ENCODE measurements around the gene ZNF485.
A peak's percentile ranks its signal among the peaks of the same experiment; 100 is the strongest.
"Not testable (repeated sequence)": the region's sequence is repeated elsewhere in the genome, so short reads cannot be mapped to it uniquely, and the experiment has no call there.

The ZNF485 gene

DNA sequence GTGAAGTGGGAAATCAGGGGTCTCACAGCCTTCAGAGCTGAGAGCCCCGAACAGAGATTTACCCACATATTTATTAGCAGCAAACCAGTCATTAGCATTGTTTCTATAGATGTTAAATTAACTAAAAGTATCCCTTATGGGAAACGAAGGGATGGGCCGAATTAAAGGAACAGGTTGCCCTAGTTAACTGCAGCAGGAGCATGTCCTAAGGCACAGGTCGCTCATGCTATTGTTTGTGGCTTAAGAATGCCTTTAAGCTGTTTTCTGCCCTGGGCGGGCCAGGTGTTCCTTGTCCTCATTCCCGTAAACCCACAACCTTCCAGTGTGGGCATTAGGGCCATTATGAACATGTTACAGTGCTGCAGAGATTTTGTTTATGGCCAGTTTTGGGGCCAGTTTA, 4.7 kb upstream of the ZNF485 start:
- not testable (repeated sequence) for H3K27me3 ChIP-seq (ENCODE audit: control insufficient read depth in 5 of 5, insufficient read depth in 4 of 5, low read length in 5 of 5); H3K4me3 ChIP-seq (ENCODE audit: low read depth in 1 of 5, low read length in 5 of 5); H3K9ac ChIP-seq (ENCODE audit: low read length in 5 of 5); H3K27ac ChIP-seq (ENCODE audit: low read depth, low read length); H3K36me3 ChIP-seq (ENCODE audit: control insufficient read depth in 5 of 5, insufficient read depth in 5 of 5, low read length in 5 of 5); H3K4me1 ChIP-seq (ENCODE audit: control insufficient read depth in 5 of 5, insufficient read depth in 5 of 5, low read length in 5 of 5); H3K9me3 ChIP-seq (ENCODE audit: control insufficient read depth in 5 of 5, low read length in 5 of 5)

- H3K27me3 ChIP-seq (ENCODE audit: control insufficient read depth in 5 of 5, insufficient read depth in 4 of 5, low read length in 5 of 5), result no peaks in the 10 kb centered on the region
- H3K27ac ChIP-seq (ENCODE audit: low read depth, low read length), result no peak overlapping the region
- peaks cover 0 to 19% (median 3%) of the 10 kb centered on the region in 5 donors for H3K36me3 ChIP-seq (ENCODE audit: control insufficient read depth in 5 of 5, insufficient read depth in 5 of 5, low read length in 5 of 5)
- H3K9ac ChIP-seq (ENCODE audit: low read length in 5 of 5), result peak overlapping the region in 2 of 5 donors; percentile 81 to 83
- H3K9me3 ChIP-seq (ENCODE audit: control insufficient read depth in 5 of 5, low read length in 5 of 5), result no peaks in the 10 kb centered on the region
- peak overlapping the region; percentile 63 to 91 (median 81) for H3K4me3 ChIP-seq (ENCODE audit: low read depth in 1 of 5, low read length in 5 of 5)
- H3K4me1 ChIP-seq (ENCODE audit: control insufficient read depth in 5 of 5, insufficient read depth in 5 of 5, low read length in 5 of 5), result peaks cover 3 to 13% (median 12%) of the 10 kb centered on the region in 5 donors
Measured at GRCh38 chr10:43605850-43606322, 352 bp upstream of the ZNF485 start.

GRCh38 chr10:43607199-43607573, 948 bp downstream of the ZNF485 start:
- H3K4me1 ChIP-seq (ENCODE audit: control insufficient read depth in 5 of 5, insufficient read depth in 5 of 5, low read length in 5 of 5), result peaks cover 3 to 13% (median 12%) of the 10 kb centered on the region in 5 donors
- H3K27me3 ChIP-seq (ENCODE audit: control insufficient read depth in 5 of 5, insufficient read depth in 4 of 5, low read length in 5 of 5), result no peaks in the 10 kb centered on the region
- peak overlapping the region in 4 of 5 donors; percentile 53 to 88 (median 82) for H3K9ac ChIP-seq (ENCODE audit: low read length in 5 of 5)
- no peak overlapping the region for H3K27ac ChIP-seq (ENCODE audit: low read depth, low read length)
- H3K4me3 ChIP-seq (ENCODE audit: low read depth in 1 of 5, low read length in 5 of 5), result peak overlapping the region; percentile 79 to 91 (median 81)
- peaks cover 0 to 20% (median 5%) of the 10 kb centered on the region in 5 donors for H3K36me3 ChIP-seq (ENCODE audit: control insufficient read depth in 5 of 5, insufficient read depth in 5 of 5, low read length in 5 of 5)
- no peaks in the 10 kb centered on the region for H3K9me3 ChIP-seq (ENCODE audit: control insufficient read depth in 5 of 5, low read length in 5 of 5)

DNA sequence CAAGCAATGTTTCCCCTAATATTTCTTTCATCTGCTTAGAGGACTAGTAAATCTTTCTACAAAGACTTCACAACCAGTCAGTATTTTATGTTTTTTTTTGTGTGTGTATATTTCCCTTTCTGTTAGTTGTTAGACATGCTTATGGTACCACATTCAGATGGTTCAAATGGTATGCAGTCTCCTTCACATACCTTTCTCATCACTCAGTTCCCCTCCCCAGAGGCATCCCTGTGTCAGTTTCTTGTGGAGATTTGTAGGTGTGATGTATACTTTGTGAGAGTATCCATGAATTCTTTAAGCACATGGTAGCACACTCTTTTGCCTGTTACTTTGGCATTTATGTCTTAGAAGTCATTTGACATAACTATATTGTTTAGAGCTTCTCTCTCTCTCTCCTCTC, 4.4 kb downstream of the ZNF485 start:
- Histone ChIP-seq H3K4me3 (ENCODE audit: low read depth in 1 of 5, low read length in 5 of 5) (no peak overlapping the region), H3K9me3 (ENCODE audit: control insufficient read depth in 5 of 5, low read length in 5 of 5) (no peaks in the 10 kb centered on the region), H3K4me1 (ENCODE audit: control insufficient read depth in 5 of 5, insufficient read depth in 5 of 5, low read length in 5 of 5) (peaks cover 3 to 13% (median 12%) of the 10 kb centered on the region in 5 donors), H3K36me3 (ENCODE audit: control insufficient read depth in 5 of 5, insufficient read depth in 5 of 5, low read length in 5 of 5) (peaks cover 0 to 26% (median 5%) of the 10 kb centered on the region in 5 donors), H3K27me3 (ENCODE audit: control insufficient read depth in 5 of 5, insufficient read depth in 4 of 5, low read length in 5 of 5) (no peaks in the 10 kb centered on the region), H3K27ac (ENCODE audit: low read depth, low read length) (no peak overlapping the region), H3K9ac (ENCODE audit: low read length in 5 of 5) (no peak overlapping the region)

GRCh38 chr10:43616697-43617370, 10.6 kb downstream of the ZNF485 start:
- Histone ChIP-seq H3K27me3 (ENCODE audit: control insufficient read depth in 5 of 5, insufficient read depth in 4 of 5, low read length in 5 of 5) (no peaks in the 10 kb centered on the region), H3K4me1 (ENCODE audit: control insufficient read depth in 5 of 5, insufficient read depth in 5 of 5, low read length in 5 of 5) (peaks cover 0 to 3% (median 0%) of the 10 kb centered on the region in 5 donors), H3K4me3 (ENCODE audit: low read depth in 1 of 5, low read length in 5 of 5) (no peak overlapping the region), H3K27ac (ENCODE audit: low read depth, low read length) (no peak overlapping the region), H3K9ac (ENCODE audit: low read length in 5 of 5) (no peak overlapping the region), H3K36me3 (ENCODE audit: control insufficient read depth in 5 of 5, insufficient read depth in 5 of 5, low read length in 5 of 5) (peaks cover 6 to 17% (median 13%) of the 10 kb centered on the region in 5 donors), H3K9me3 (ENCODE audit: control insufficient read depth in 5 of 5, low read length in 5 of 5) (peaks cover 5 to 19% (median 15%) of the 10 kb centered on the region in 5 donors)

- peaks cover 0 to 3% (median 0%) of the 10 kb centered on the region in 5 donors for H3K4me1 ChIP-seq (ENCODE audit: control insufficient read depth in 5 of 5, insufficient read depth in 5 of 5, low read length in 5 of 5)
- peaks cover 6 to 16% (median 9%) of the 10 kb centered on the region in 5 donors for H3K36me3 ChIP-seq (ENCODE audit: control insufficient read depth in 5 of 5, insufficient read depth in 5 of 5, low read length in 5 of 5)
- H3K27ac ChIP-seq (ENCODE audit: low read depth, low read length), result no peak overlapping the region
- no peak overlapping the region for H3K9ac ChIP-seq (ENCODE audit: low read length in 5 of 5)
- H3K4me3 ChIP-seq (ENCODE audit: low read depth in 1 of 5, low read length in 5 of 5), result no peak overlapping the region
- H3K27me3 ChIP-seq (ENCODE audit: control insufficient read depth in 5 of 5, insufficient read depth in 4 of 5, low read length in 5 of 5), result no peaks in the 10 kb centered on the region
- H3K9me3 ChIP-seq (ENCODE audit: control insufficient read depth in 5 of 5, low read length in 5 of 5), result peaks cover 5 to 19% (median 15%) of the 10 kb centered on the region in 5 donors
Measured at GRCh38 chr10:43619368-43619767, 13.1 kb downstream of the ZNF485 start.

DNA sequence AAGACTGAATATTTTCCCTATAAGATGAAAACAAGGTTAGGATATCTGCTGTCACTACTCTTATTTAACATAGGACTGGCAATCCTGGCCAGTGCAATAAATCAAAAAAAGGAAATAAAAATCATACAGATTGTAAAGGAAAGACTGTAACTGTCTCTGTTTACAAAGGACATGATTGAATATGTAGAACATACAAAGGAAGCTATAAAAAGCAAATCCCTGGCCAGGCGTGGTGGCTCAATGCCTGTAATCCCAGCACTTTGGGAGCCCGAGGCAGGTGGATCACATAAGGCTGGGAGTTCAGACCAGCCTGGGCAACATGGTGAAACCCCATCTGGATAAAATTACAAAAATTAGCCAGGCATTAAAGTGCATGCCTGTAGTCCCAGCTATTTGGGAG, 15.8 kb downstream of the ZNF485 start:
- Histone ChIP-seq H3K36me3 (ENCODE audit: control insufficient read depth in 5 of 5, insufficient read depth in 5 of 5, low read length in 5 of 5) (peaks cover 0 to 3% (median 0%) of the 10 kb centered on the region in 5 donors), H3K9me3 (ENCODE audit: control insufficient read depth in 5 of 5, low read length in 5 of 5) (peaks cover 0 to 11% (median 6%) of the 10 kb centered on the region in 5 donors), H3K4me3 (ENCODE audit: low read depth in 1 of 5, low read length in 5 of 5) (no peak overlapping the region), H3K27ac (ENCODE audit: low read depth, low read length) (no peak overlapping the region), H3K4me1 (ENCODE audit: control insufficient read depth in 5 of 5, insufficient read depth in 5 of 5, low read length in 5 of 5) (peaks cover 0 to 3% (median 0%) of the 10 kb centered on the region in 5 donors), H3K9ac (ENCODE audit: low read length in 5 of 5) (no peak overlapping the region), H3K27me3 (ENCODE audit: control insufficient read depth in 5 of 5, insufficient read depth in 4 of 5, low read length in 5 of 5) (no peaks in the 10 kb centered on the region)

DNA sequence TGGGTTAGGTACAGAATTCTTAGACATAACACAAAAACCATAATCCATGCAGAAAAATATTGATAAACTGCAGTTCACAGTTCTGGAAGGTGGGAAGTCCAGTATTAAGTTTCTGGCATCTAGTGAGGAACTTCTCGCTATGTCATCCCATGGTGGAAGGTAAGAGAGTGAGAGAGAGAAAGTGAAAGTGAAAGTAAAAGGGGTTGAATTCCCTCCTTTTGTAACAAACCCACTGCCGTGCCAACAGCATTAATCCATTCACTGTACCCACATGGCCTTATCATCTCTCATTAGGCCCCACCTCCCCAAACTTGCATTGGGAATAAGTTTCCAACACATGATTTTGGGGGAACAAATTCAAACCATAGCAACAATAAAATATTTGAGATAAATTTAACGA, 17.1 kb downstream of the ZNF485 start:
- Histone ChIP-seq H3K9me3 (ENCODE audit: control insufficient read depth in 5 of 5, low read length in 5 of 5) (peaks cover 0 to 3% (median 0%) of the 10 kb centered on the region in 5 donors), H3K9ac (ENCODE audit: low read length in 5 of 5) (no peak overlapping the region), H3K4me1 (ENCODE audit: control insufficient read depth in 5 of 5, insufficient read depth in 5 of 5, low read length in 5 of 5) (peaks cover 0 to 3% (median 0%) of the 10 kb centered on the region in 5 donors), H3K27ac (ENCODE audit: low read depth, low read length) (no peak overlapping the region), H3K4me3 (ENCODE audit: low read depth in 1 of 5, low read length in 5 of 5) (peak overlapping the region in 4 of 5 donors; percentile 41 to 57 (median 48)), H3K36me3 (ENCODE audit: control insufficient read depth in 5 of 5, insufficient read depth in 5 of 5, low read length in 5 of 5) (no peaks in the 10 kb centered on the region), H3K27me3 (ENCODE audit: control insufficient read depth in 5 of 5, insufficient read depth in 4 of 5, low read length in 5 of 5) (no peaks in the 10 kb centered on the region)

DNA sequence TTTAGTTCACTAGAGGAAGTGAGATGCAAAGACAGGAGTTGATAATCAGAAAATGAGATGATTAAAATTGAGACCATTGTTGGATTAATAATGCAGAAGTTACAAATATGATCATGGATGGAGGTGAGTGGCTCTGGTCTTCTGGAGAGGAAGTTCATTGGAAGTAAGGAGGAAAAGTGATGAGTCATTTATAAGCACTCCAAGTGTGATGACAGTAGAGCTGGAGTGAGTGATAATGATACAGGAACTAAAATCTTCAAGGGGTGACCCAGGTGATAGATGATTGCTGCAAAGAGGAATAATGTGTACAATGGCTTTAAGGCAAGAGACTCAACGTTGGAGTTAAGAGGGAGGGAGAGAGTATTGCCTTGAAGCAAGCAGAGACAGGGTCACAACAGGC, 21.7 kb downstream of the ZNF485 start:
- Histone ChIP-seq H3K9ac (ENCODE audit: low read length in 5 of 5) (no peak overlapping the region), H3K27me3 (ENCODE audit: control insufficient read depth in 5 of 5, insufficient read depth in 4 of 5, low read length in 5 of 5) (no peaks in the 10 kb centered on the region), H3K4me3 (ENCODE audit: low read depth in 1 of 5, low read length in 5 of 5) (no peak overlapping the region), H3K9me3 (ENCODE audit: control insufficient read depth in 5 of 5, low read length in 5 of 5) (no peaks in the 10 kb centered on the region), H3K36me3 (ENCODE audit: control insufficient read depth in 5 of 5, insufficient read depth in 5 of 5, low read length in 5 of 5) (no peaks in the 10 kb centered on the region), H3K27ac (ENCODE audit: low read depth, low read length) (no peak overlapping the region), H3K4me1 (ENCODE audit: control insufficient read depth in 5 of 5, insufficient read depth in 5 of 5, low read length in 5 of 5) (peaks cover 0 to 3% (median 0%) of the 10 kb centered on the region in 5 donors)

- H3K4me1 ChIP-seq (ENCODE audit: control insufficient read depth in 5 of 5, insufficient read depth in 5 of 5, low read length in 5 of 5), result no peaks in the 10 kb centered on the region
- H3K9me3 ChIP-seq (ENCODE audit: control insufficient read depth in 5 of 5, low read length in 5 of 5), result peaks cover 0 to 1% (median 0%) of the 10 kb centered on the region in 5 donors
- H3K27me3 ChIP-seq (ENCODE audit: control insufficient read depth in 5 of 5, insufficient read depth in 4 of 5, low read length in 5 of 5), result no peaks in the 10 kb centered on the region
- no peak overlapping the region for H3K27ac ChIP-seq (ENCODE audit: low read depth, low read length)
- no peaks in the 10 kb centered on the region for H3K36me3 ChIP-seq (ENCODE audit: control insufficient read depth in 5 of 5, insufficient read depth in 5 of 5, low read length in 5 of 5)
- H3K4me3 ChIP-seq (ENCODE audit: low read depth in 1 of 5, low read length in 5 of 5), result no peak overlapping the region
- H3K9ac ChIP-seq (ENCODE audit: low read length in 5 of 5), result no peak overlapping the region
Measured at GRCh38 chr10:43628956-43629355, 22.7 kb downstream of the ZNF485 start.
